Fibroblast of the aortic adventitia (primary cell): ENCODE results near the gene CLEC3B. TPM values are rescaled to one million over a fixed set of nuclear protein-coding genes. Genes with fewer than 3 reads are reported as not detected.

ENCODE experiments used
- DNase-seq: peaks from one replicate; pipeline ENCODE4 v3.0.0-alpha.2; 2010; ENCODE audit warnings: low read depth
- H3K4me3 ChIP-seq: 2 replicates; pipeline ENCODE4 v1.5.1; 2011; ENCODE audit warnings: low read depth, mild to moderate bottlenecking, control low read depth, low read length, moderate library complexity
- CTCF ChIP-seq: IDR thresholded peaks from 2 replicates; pipeline ENCODE4 v1.5.1; 2011; ENCODE audit warnings: mild to moderate bottlenecking, low read length, control low read depth, inconsistent platforms; ENCODE audit not compliant: insufficient read depth
- total RNA-seq: library from RNA; depleted of rRNA; stranded (reverse); fragments of >200 nt; gene quantifications from 2 replicates; pipeline ENCODE4 v1.2.3, GENCODE V29; 2012; ENCODE audit warnings: low replicate concordance

Gene CLEC3B
- total RNA-seq, 1 donor, result 12.4 TPM

- peak; percentile 93 for DNase-seq
- H3K4me3 ChIP-seq, result no peak overlapping the region
- TF ChIP-seq CTCF, result no peak
These were observed 28.2 kb downstream of the CLEC3B start for GRCh38 chr3:45054196-45054857.

- no peak overlapping the region for H3K4me3 ChIP-seq
- no peak for TF ChIP-seq CTCF
- DNase-seq, result peak; percentile 87
These were observed 28.9 kb downstream of the CLEC3B start for GRCh38 chr3:45055032-45055410.

- no peak overlapping the region for H3K4me3 ChIP-seq
- TF ChIP-seq CTCF, result no peak
- peak; percentile 75 for DNase-seq
These were observed 29.5 kb downstream of the CLEC3B start for GRCh38 chr3:45055411-45056143.

- no peak for TF ChIP-seq CTCF
- DNase-seq, result no peak
- H3K4me3 ChIP-seq, result no peak overlapping the region
These were observed 30.7 kb downstream of the CLEC3B start for GRCh38 chr3:45056608-45057301.

DNA sequence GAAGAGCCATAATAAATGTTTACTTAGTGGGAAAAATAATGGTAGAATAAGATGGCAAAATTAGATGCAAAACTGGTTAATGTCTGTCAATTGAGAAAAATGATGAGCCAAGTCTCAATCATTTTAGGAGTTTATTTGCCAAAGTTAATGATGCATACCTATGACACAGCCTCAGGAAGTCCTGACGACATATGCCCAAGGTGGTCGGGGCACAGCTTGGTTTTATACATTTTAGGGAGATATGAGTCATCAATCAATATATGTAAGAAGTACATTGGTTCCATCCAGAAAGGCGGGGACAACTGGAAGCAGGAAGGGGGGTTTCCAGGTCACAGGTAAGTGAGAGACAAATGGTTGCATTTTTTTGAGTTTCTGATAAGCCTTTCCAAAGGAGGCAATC is 31.5 kb downstream of the CLEC3B start:
- DNase-seq, result no peak
- TF ChIP-seq CTCF, result no peak
- no peak overlapping the region for H3K4me3 ChIP-seq

DNA sequence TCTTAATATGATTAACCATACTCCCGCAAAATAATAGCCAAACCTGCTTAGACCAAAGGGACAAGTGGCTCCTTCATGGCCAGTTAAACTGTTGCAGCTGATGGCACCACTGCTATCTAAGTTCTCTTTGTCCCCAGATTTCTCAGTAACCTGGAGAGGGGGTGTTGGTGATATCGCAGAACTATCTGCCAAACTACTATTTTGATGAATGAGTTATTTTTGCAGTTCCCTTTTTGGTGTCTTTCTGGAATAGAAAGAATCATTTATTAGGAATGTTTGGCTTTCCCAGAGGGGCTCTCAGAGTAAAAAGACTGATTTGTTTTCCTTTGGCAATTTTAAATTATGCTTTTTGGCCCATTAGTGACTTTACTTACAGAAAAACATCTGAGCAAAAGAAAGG is 33.0 kb downstream of the CLEC3B start:
- DNase-seq, result no peak
- no peak overlapping the region for H3K4me3 ChIP-seq
- TF ChIP-seq CTCF, result no peak
